Measurements from ENCODE around the gene SMAD6.

Gene SMAD6

DNA sequence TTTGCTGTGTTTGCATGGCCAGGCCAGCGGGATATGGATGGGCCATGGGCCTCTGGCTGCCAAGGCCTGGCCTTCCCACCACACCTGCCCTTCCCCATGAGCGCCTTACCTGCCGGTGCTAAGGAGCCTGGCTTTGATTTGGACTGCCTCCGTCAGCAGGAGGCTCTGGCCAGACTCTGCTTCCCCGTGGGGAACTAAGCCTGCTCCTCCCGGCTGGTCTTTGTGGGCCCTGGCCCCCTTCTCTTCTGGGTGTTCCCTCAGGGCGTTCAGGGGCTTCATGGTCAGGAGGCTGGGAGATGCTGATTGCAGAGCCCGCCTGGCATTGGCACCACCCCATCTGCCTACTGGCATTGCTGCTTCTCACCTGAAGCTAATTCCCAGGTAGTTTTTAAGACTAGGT, 45.2 kb downstream of the SMAD6 start:
- H3K4me3 ChIP-seq (ENCODE audit: low read depth, low read length), result no peak overlapping the region
- TF ChIP-seq, protein P1, sequence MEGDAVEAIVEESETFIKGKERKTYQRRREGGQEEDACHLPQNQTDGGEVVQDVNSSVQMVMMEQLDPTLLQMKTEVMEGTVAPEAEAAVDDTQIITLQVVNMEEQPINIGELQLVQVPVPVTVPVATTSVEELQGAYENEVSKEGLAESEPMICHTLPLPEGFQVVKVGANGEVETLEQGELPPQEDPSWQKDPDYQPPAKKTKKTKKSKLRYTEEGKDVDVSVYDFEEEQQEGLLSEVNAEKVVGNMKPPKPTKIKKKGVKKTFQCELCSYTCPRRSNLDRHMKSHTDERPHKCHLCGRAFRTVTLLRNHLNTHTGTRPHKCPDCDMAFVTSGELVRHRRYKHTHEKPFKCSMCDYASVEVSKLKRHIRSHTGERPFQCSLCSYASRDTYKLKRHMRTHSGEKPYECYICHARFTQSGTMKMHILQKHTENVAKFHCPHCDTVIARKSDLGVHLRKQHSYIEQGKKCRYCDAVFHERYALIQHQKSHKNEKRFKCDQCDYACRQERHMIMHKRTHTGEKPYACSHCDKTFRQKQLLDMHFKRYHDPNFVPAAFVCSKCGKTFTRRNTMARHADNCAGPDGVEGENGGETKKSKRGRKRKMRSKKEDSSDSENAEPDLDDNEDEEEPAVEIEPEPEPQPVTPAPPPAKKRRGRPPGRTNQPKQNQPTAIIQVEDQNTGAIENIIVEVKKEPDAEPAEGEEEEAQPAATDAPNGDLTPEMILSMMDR (IDR thresholded peaks at IDR 0.05; ENCODE audit: low read depth, low read length, missing control alignments), result no peak
- DNase-seq (ENCODE audit: low read depth), result no peak

DNA sequence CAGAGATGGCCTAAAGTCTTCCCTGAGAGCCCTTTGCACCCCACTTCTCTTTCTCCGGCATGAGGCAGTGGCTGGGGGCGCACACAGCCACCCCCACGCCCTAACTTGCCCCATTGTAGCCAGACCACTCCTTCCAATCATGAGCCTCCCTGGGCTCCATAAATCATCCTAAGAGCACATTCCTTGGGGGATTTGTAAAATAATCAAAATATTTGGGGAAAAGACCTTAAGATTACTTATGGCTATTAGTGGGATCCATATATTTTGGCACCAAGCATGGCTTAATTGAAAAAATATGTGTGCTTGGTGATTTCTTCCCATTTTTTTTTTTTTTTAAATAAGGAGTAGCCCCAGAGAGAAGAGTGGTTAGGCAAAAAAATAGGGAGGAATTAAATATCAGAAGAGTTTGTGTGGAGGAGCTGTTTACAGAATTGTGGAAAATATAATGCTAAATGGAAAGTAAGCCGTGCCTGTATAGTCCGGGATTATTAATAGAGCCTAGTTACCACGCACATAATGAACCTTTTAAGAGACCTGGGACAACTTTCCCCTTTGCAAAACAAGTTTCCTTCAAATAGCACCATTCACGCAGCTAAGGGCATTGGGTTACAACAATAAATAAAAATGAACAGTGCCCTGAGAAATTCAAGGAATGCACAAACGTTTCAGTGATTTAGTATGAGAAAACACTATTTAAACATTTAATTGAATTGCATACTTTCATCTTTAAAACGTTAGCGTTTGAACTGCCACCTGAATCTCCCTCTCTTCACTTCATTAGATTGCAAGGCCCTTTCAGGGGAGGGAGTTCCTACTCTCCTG, 46.1 kb downstream of the SMAD6 start:
- H3K4me3 ChIP-seq (ENCODE audit: low read depth, low read length), result no peak overlapping the region
- TF ChIP-seq, protein P1 (IDR thresholded peaks at IDR 0.05; ENCODE audit: low read depth, low read length, missing control alignments), result no peak
- DNase-seq (ENCODE audit: low read depth), result no peak

DNA sequence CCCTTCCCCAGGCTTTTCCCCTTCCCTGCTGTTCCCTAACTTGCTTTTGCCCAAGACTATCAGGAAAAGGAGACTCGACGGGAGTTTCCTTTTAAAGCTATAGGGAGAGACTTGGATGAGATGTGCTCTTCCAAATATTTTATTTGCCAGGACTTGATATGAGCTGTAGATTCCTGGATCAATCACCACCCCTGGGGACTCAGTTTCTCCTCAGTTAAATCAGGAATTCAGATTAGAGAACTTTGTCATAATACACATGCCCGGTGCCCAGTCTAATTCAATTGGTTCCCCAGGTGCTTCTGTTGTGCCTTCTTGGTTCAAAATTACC, 46.6 kb downstream of the SMAD6 start:
- TF ChIP-seq, protein P1 (IDR thresholded peaks at IDR 0.05; ENCODE audit: low read depth, low read length, missing control alignments), result no peak
- DNase-seq (ENCODE audit: low read depth), result no peak
- H3K4me3 ChIP-seq (ENCODE audit: low read depth, low read length), result no peak overlapping the region

GRCh38 chr15:66749841-66750575, 48.0 kb downstream of the SMAD6 start:
- no peak overlapping the region for H3K4me3 ChIP-seq (ENCODE audit: low read depth, low read length)
- no peak for DNase-seq (ENCODE audit: low read depth)
- TF ChIP-seq, protein P1 (IDR thresholded peaks at IDR 0.05; ENCODE audit: low read depth, low read length, missing control alignments), result no peak

GRCh38 chr15:66750609-66751008, 48.6 kb downstream of the SMAD6 start:
- no peak overlapping the region for H3K4me3 ChIP-seq (ENCODE audit: low read depth, low read length)
- TF ChIP-seq, protein P1 (IDR thresholded peaks at IDR 0.05; ENCODE audit: low read depth, low read length, missing control alignments), result no peak
- DNase-seq (ENCODE audit: low read depth), result no peak

DNA sequence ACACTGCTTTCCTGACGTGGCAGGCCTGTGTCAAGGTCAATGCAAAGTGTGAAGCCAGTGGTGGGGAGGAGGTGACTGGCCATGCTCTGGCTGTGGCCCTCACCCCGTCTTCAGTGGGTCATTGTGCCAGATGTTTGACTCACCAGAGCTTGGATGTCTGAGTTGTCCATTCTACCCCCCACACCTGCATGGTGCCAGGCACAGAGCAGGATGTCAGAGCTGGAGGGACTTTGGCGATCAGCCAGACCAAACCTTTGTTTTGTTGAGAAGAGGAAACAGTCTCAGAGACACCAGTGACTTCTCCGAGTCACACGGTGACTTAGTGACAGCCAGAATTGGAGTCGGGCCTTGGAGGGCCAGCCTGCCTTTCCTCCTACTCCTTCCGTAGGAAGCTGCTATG, 49.5 kb downstream of the SMAD6 start:
- no peak overlapping the region for H3K4me3 ChIP-seq (ENCODE audit: low read depth, low read length)
- DNase-seq (ENCODE audit: low read depth), result no peak
- TF ChIP-seq, protein P1 (IDR thresholded peaks at IDR 0.05; ENCODE audit: low read depth, low read length, missing control alignments), result no peak
